ENCODE data around the gene RYR1. TPM values are rescaled to one million over a fixed set of nuclear protein-coding genes. Genes with fewer than 3 reads are reported as not detected.
A peak's percentile ranks its signal among the peaks of the same experiment; 100 is the strongest.

Gene RYR1
- total and polyA plus RNA-seq, 2 donors (not counting 1 experiment from before 2014, with no cell fraction given), result 0.43 to 3.8 TPM

GRCh38 chr19:38526430-38526829 is 92.9 kb downstream of the RYR1 start:
- intact Hi-C loops (cut with micrococcal nuclease), result no loop called here
- no peak overlapping the region for H3K4me2 ChIP-seq (replicated peaks; ENCODE audit: low read depth, low read length, poor library complexity, severe bottlenecking)
- H3K27me3 ChIP-seq (replicated peaks in 1 of 4; ENCODE audit: control extremely low read depth in 1 of 4, control insufficient read depth in 3 of 4, insufficient read depth in 4 of 4, low read length in 3 of 4), result no peaks in the 10 kb centered on the region
- no peak overlapping the region for H3K27ac ChIP-seq (ENCODE audit: low read length in 2 of 2)
- no peaks in the 10 kb centered on the region for H3K4me1 ChIP-seq (ENCODE audit: control insufficient read depth in 2 of 2, insufficient read depth in 2 of 2, low read length in 2 of 2)
- peaks cover 8% of the 10 kb centered on the region for H3K27me3 Mint-ChIP-seq
- no peak for DNase-seq
- no peaks in the 10 kb centered on the region for H3K79me2 ChIP-seq (ENCODE audit: control insufficient read depth, insufficient read depth, low read length)
- 88% methylated on average over 6 of the region's 7 CpGs for WGBS (ENCODE audit: insufficient coverage)
- peaks cover 0 to 1% (median 0%) of the 10 kb centered on the region in 3 donors for H3K9me3 ChIP-seq (ENCODE audit: control extremely low read depth in 1 of 3, control insufficient read depth in 2 of 3, insufficient read depth in 1 of 3, low read length in 2 of 3)
- no peaks in the 10 kb centered on the region for H3K36me3 ChIP-seq (replicated peaks in 1 of 2; ENCODE audit: control extremely low read depth in 1 of 2, control insufficient read depth in 1 of 2, extremely low read depth in 1 of 2, insufficient read depth in 2 of 2, low read length in 1 of 2)
- H2AFZ ChIP-seq (ENCODE audit: insufficient read depth, low read depth, low read length, poor library complexity, severe bottlenecking), result no peak overlapping the region
- no peak for ATAC-seq (ENCODE audit: low read depth)
- no peaks in the 10 kb centered on the region for H4K20me1 ChIP-seq (ENCODE audit: control insufficient read depth, insufficient read depth, low read length, poor library complexity, severe bottlenecking)
- no peak overlapping the region for H3K27ac Mint-ChIP-seq
- H3K9me3 Mint-ChIP-seq (ENCODE audit: insufficient read depth), result no peaks in the 10 kb centered on the region
- TF ChIP-seq EZH2 (IDR thresholded peaks at IDR 0.05; ENCODE audit: borderline replicate concordance, insufficient read depth, low read depth, low read length, poor library complexity, severe bottlenecking), result no peak
- TF ChIP-seq, protein P1, sequence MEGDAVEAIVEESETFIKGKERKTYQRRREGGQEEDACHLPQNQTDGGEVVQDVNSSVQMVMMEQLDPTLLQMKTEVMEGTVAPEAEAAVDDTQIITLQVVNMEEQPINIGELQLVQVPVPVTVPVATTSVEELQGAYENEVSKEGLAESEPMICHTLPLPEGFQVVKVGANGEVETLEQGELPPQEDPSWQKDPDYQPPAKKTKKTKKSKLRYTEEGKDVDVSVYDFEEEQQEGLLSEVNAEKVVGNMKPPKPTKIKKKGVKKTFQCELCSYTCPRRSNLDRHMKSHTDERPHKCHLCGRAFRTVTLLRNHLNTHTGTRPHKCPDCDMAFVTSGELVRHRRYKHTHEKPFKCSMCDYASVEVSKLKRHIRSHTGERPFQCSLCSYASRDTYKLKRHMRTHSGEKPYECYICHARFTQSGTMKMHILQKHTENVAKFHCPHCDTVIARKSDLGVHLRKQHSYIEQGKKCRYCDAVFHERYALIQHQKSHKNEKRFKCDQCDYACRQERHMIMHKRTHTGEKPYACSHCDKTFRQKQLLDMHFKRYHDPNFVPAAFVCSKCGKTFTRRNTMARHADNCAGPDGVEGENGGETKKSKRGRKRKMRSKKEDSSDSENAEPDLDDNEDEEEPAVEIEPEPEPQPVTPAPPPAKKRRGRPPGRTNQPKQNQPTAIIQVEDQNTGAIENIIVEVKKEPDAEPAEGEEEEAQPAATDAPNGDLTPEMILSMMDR (IDR thresholded peaks at IDR 0.05), result no peak
- no peak overlapping the region for H3K4me3 ChIP-seq (ENCODE audit: control extremely low read depth in 1 of 5, extremely low read depth in 1 of 5, insufficient read depth in 1 of 5, low read depth in 2 of 5, low read length in 4 of 5)
- CTCF ChIA-PET, result no interaction called here
- H3K4me1 Mint-ChIP-seq, result no peaks in the 10 kb centered on the region
- H3K9ac ChIP-seq (ENCODE audit: low read length), result no peak overlapping the region
- POLR2A ChIA-PET, result no interaction called here
- no peak overlapping the region for H3K4me3 Mint-ChIP-seq

DNA sequence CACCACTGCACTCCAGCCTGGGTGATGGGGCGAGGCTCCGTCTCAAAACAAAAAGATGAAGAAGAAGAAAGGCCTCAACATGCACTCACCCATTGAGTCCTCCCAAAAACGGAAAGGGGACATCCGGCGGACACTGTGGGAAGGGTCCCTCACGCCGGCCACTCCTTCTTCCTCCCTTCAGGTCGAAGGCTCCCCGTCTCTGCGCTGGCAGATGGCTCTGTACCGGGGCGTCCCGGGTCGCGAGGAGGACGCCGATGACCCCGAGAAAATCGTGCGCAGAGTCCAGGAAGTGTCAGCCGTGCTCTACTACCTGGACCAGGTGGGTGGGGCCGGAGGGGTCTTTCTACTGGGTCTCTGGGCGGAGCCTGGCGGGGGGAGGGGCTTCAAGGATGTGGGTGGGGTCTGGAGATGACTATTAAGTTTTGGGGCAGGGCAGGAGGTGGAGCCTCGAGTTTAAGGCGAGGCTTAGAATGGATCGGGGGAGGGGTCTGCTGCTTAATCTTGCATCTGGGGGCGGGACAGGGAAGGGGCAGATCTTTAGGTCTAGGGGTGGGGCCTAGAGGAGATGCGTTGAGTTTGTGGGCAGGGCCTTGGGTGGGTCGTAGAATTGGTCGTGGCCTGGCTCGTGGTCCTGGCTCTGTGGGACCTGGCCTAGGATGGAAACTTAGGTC is 94.1 kb downstream of the RYR1 start:
- ChIA-PET POLR2A (no interaction called here), CTCF (no interaction called here)
- no peaks in the 10 kb centered on the region for H3K9me3 Mint-ChIP-seq (ENCODE audit: insufficient read depth)
- DNase-seq (peak; percentile 36), ATAC-seq (ENCODE audit: low read depth) (peak; percentile 53)
- no peaks in the 10 kb centered on the region for H3K36me3 ChIP-seq (replicated peaks in 1 of 2; ENCODE audit: control extremely low read depth in 1 of 2, control insufficient read depth in 1 of 2, extremely low read depth in 1 of 2, insufficient read depth in 2 of 2, low read length in 1 of 2)
- H3K4me1 ChIP-seq (ENCODE audit: control insufficient read depth in 2 of 2, insufficient read depth in 2 of 2, low read length in 2 of 2), result no peaks in the 10 kb centered on the region
- no peak overlapping the region for H3K4me2 ChIP-seq (replicated peaks; ENCODE audit: low read depth, low read length, poor library complexity, severe bottlenecking)
- H3K4me1 Mint-ChIP-seq, result no peaks in the 10 kb centered on the region
- H4K20me1 ChIP-seq (ENCODE audit: control insufficient read depth, insufficient read depth, low read length, poor library complexity, severe bottlenecking), result no peaks in the 10 kb centered on the region
- H3K79me2 ChIP-seq (ENCODE audit: control insufficient read depth, insufficient read depth, low read length), result no peaks in the 10 kb centered on the region
- H3K9ac ChIP-seq (ENCODE audit: low read length), result no peak overlapping the region
- intact Hi-C loops (cut with micrococcal nuclease), result no loop called here
- H3K9me3 ChIP-seq (ENCODE audit: control extremely low read depth in 1 of 3, control insufficient read depth in 2 of 3, insufficient read depth in 1 of 3, low read length in 2 of 3), result peaks cover 0 to 3% (median 0%) of the 10 kb centered on the region in 3 donors
- H3K27ac Mint-ChIP-seq, result no peak overlapping the region
- peaks cover 9% of the 10 kb centered on the region for H3K27me3 Mint-ChIP-seq
- H2AFZ ChIP-seq (ENCODE audit: insufficient read depth, low read depth, low read length, poor library complexity, severe bottlenecking), result peak overlapping the region; percentile 2
- no peaks in the 10 kb centered on the region for H3K27me3 ChIP-seq (replicated peaks in 1 of 4; ENCODE audit: control extremely low read depth in 1 of 4, control insufficient read depth in 3 of 4, insufficient read depth in 4 of 4, low read length in 3 of 4)
- no peak overlapping the region for H3K27ac ChIP-seq (ENCODE audit: low read length in 2 of 2)
- WGBS (ENCODE audit: insufficient coverage), result 60% methylated on average over 24 of the region's 32 CpGs
- TF ChIP-seq EZH2 (IDR thresholded peaks at IDR 0.05; ENCODE audit: borderline replicate concordance, insufficient read depth, low read depth, low read length, poor library complexity, severe bottlenecking), result no peak
- TF ChIP-seq, protein P1 (IDR thresholded peaks at IDR 0.05), result no peak
- H3K4me3 Mint-ChIP-seq, result no peak overlapping the region
- no peak overlapping the region for H3K4me3 ChIP-seq (ENCODE audit: control extremely low read depth in 1 of 5, extremely low read depth in 1 of 5, insufficient read depth in 1 of 5, low read depth in 2 of 5, low read length in 4 of 5)

Measured in B cell (primary cell).